B cell (primary cell): Measurements from ENCODE around the gene NOVA1.

Experiments
- CTCF ChIP-seq: fragments of 200-600 bp; IDR thresholded peaks from one replicate; pipeline ENCODE4 v1.8.0; 2022; ENCODE audit warnings: antibody characterized with exemption, mild to moderate bottlenecking
- EZH2 ChIP-seq: IDR thresholded peaks from 2 replicates; pipeline ENCODE4 v1.6.1; 2012; ENCODE audit warnings: borderline replicate concordance, low read depth, mild to moderate bottlenecking, moderate library complexity, low read length; ENCODE audit not compliant: insufficient read depth, poor library complexity, severe bottlenecking

DNA sequence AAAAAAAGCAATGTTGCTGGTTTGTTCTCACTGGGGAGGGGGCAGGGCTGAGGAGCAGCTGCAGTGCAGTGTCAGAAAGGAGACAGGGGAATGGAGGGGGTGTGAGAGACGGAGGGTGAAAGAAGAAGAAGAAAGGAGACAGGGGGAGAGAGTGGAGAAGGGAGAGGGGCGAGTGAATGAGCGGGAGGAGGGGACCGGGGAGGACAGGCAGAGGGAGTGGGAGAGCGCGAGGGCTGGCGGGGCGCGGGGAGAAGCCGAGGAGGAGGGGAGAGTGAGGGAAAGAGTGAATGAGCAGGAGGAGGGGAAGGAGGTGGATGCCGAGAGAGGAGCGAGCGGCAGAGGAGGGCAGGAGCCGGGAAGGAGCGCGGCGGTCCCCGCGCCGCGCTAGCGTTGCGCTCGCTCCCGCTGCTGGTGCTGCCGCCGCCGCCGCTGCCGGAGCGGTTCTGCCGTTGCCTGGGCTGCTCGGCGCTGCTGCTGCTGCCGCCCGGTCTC is at the start of gene NOVA1:
- TF ChIP-seq CTCF = no peak
- TF ChIP-seq EZH2 = no peak
